KMS-11 (cell line): ENCODE results near the gene SLC26A2.

Experiments
- H2AFZ ChIP-seq: fragments of 200-600 bp; sonication (generic); 2 replicates; pipeline ENCODE4 v1.6.1; 2016; ENCODE audit warnings: antibody characterized with exemption, mixed run types, low read depth
- H3K27ac ChIP-seq: fragments of 200-600 bp; sonication (generic); 2 replicates; pipeline ENCODE4 v1.6.1; 2016; ENCODE audit warnings: mild to moderate bottlenecking, mixed run types
- H3K27me3 ChIP-seq: fragments of 200-600 bp; sonication (generic); 2 replicates; pipeline ENCODE4 v1.6.1; 2017; ENCODE audit warnings: mild to moderate bottlenecking, low read depth, mixed run types, moderate library complexity; ENCODE audit not compliant: insufficient read depth
- H3K36me3 ChIP-seq: fragments of 200-600 bp; sonication (generic); 2 replicates; pipeline ENCODE4 v1.6.1; 2017; ENCODE audit warnings: mild to moderate bottlenecking, mixed run types; ENCODE audit not compliant: insufficient read depth
- H3K4me1 ChIP-seq: fragments of 200-600 bp; sonication (generic); 2 replicates; pipeline ENCODE4 v1.6.1; 2016; ENCODE audit warnings: mild to moderate bottlenecking, low read depth, mixed run types; ENCODE audit not compliant: poor library complexity, severe bottlenecking
- H3K4me2 ChIP-seq: fragments of 200-600 bp; sonication (generic); 2 replicates; pipeline ENCODE4 v1.7.0; 2016; ENCODE audit warnings: mild to moderate bottlenecking, mixed run types
- H3K4me3 ChIP-seq: fragments of 200-600 bp; sonication (generic); IDR thresholded peaks from 2 replicates; pipeline ENCODE4 v1.6.1; 2017; ENCODE audit warnings: low read depth, low read length, mixed read lengths; ENCODE audit not compliant: insufficient read depth
- H3K79me2 ChIP-seq: fragments of 200-600 bp; sonication (generic); 2 replicates; pipeline ENCODE4 v1.6.1; 2016; ENCODE audit warnings: low read depth, mixed run types; ENCODE audit not compliant: insufficient read depth
- H3K9ac ChIP-seq: fragments of 200-600 bp; sonication (generic); 2 replicates; pipeline ENCODE4 v1.6.1; 2016; ENCODE audit warnings: mild to moderate bottlenecking, mixed run types
- H4K20me1 ChIP-seq: fragments of 200-600 bp; sonication (generic); 2 replicates; pipeline ENCODE4 v1.6.1; 2016; ENCODE audit warnings: mild to moderate bottlenecking, mixed run types; ENCODE audit not compliant: insufficient read depth
- TF ChIP-seq, protein P1 (sequence below): fragments of 200-600 bp; sonication (generic); conservative IDR thresholded peaks from 2 replicates; pipeline ENCODE4 v1.6.1; 2017; ENCODE audit warnings: low read depth, mild to moderate bottlenecking, antibody characterized with exemption, low read length, moderate library complexity, mixed read lengths

Gene SLC26A2

DNA sequence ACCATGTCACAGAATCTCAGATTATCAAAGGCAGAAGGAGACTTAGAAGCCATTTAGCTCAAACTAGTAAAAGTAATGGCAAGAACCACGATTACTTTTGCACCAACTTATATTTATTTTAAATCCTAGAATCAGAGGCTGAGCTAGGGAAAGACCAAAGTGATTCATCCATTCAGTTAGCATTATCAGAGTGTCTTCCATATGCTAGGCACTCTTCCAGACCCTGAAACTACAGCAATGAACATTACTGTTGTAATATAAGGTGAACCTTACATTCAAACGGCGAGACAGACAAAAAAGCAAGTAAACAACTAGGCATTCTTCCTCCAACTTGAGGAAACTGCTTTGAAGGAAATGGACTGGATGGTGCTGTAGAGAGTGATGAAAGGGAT, 23.9 kb upstream of the SLC26A2 start:
- no peak overlapping the region for H3K4me2 ChIP-seq
- H3K36me3 ChIP-seq: no peaks in the 10 kb centered on the region
- no peak overlapping the region for H3K4me3 ChIP-seq
- no peaks in the 10 kb centered on the region for H4K20me1 ChIP-seq
- H3K79me2 ChIP-seq: no peaks in the 10 kb centered on the region
- H2AFZ ChIP-seq: no peak overlapping the region
- H3K4me1 ChIP-seq: peaks cover 17% of the 10 kb centered on the region
- H3K27ac ChIP-seq: no peak overlapping the region
- TF ChIP-seq, protein P1, sequence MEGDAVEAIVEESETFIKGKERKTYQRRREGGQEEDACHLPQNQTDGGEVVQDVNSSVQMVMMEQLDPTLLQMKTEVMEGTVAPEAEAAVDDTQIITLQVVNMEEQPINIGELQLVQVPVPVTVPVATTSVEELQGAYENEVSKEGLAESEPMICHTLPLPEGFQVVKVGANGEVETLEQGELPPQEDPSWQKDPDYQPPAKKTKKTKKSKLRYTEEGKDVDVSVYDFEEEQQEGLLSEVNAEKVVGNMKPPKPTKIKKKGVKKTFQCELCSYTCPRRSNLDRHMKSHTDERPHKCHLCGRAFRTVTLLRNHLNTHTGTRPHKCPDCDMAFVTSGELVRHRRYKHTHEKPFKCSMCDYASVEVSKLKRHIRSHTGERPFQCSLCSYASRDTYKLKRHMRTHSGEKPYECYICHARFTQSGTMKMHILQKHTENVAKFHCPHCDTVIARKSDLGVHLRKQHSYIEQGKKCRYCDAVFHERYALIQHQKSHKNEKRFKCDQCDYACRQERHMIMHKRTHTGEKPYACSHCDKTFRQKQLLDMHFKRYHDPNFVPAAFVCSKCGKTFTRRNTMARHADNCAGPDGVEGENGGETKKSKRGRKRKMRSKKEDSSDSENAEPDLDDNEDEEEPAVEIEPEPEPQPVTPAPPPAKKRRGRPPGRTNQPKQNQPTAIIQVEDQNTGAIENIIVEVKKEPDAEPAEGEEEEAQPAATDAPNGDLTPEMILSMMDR: no peak
- no peak overlapping the region for H3K9ac ChIP-seq
- H3K27me3 ChIP-seq: no peaks in the 10 kb centered on the region

DNA sequence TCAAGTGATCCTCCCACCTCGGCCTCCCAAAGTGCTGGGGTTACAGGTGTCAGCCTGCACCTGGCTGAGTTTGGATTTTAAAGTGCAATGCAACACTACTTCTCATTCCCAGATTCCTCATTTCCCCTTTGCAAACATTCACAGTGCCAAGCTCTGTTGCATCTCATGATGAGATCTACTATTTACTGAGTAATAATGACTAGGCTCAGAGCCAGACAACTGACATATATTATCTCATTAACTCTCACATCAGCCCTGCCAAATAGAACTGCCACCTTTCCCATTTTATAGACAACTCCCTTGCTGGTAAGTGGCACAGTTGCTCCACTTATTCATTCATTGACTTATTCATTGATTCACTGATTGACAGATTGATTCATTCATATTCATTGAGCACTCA, 22.9 kb upstream of the SLC26A2 start:
- Histone ChIP-seq H3K9ac (no peak overlapping the region), H3K79me2 (no peaks in the 10 kb centered on the region), H2AFZ (no peak overlapping the region), H3K4me2 (no peak overlapping the region), H3K4me3 (no peak overlapping the region), H3K36me3 (no peaks in the 10 kb centered on the region), H4K20me1 (no peaks in the 10 kb centered on the region), H3K27ac (no peak overlapping the region), H3K27me3 (no peaks in the 10 kb centered on the region), H3K4me1 (peaks cover 17% of the 10 kb centered on the region)
- TF ChIP-seq, protein P1: no peak

DNA sequence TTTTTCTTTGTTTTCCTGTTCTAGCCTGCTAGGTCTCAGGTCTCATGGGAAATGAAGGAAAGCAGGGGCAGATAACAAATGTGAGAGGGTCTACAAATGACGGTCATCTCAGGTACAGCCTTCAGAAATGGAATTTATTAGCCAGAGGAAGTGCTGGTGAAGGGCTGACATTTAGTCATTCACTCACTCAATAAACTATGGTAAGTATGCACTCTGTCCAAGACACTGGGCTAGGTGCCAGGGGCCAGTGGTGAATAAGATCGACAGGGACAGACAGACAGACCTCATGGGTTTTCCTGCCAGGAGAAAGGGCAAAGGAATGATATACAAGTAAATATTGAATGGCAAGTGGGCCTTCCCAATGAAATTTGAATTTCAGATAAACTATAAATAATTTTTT, 22.3 kb upstream of the SLC26A2 start:
- Histone ChIP-seq H3K4me2 (no peak overlapping the region), H3K27ac (no peak overlapping the region), H3K79me2 (no peaks in the 10 kb centered on the region), H2AFZ (no peak overlapping the region), H4K20me1 (no peaks in the 10 kb centered on the region), H3K4me3 (no peak overlapping the region), H3K36me3 (no peaks in the 10 kb centered on the region), H3K9ac (no peak overlapping the region), H3K27me3 (no peaks in the 10 kb centered on the region), H3K4me1 (peaks cover 17% of the 10 kb centered on the region)
- TF ChIP-seq, protein P1: no peak

DNA sequence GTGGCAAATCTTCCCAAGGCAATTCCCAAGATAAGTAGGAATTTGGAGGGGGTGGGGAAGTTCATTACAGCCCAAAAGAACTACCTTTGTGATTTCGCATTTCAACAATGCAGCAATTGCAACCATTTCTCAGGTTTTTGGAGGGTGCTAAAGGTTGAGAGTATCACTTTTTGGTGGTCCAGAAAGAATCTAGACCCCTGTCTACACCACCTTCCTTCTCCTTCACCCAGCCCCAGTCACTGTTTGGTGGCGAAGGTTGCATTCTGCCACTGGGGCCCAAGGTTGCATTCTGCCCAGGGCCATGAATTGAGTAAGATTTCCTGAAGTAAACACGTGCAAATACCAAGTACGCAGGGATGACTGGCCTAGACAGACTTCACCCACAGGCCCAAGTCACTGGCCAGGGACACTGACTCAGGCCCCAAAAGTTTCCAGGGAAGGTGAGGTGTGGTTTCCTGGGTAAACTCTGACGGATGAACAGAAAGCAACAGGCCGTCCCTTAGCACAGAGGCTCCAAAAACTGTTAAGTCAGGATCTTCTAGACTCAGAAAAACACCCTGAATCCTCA, 21.7 kb upstream of the SLC26A2 start:
- TF ChIP-seq, protein P1: no peak
- Histone ChIP-seq H4K20me1 (no peaks in the 10 kb centered on the region), H3K4me2 (no peak overlapping the region; the same call in 1 of the 2 replicates), H3K4me3 (no peak overlapping the region), H3K9ac (no peak overlapping the region), H3K27me3 (no peaks in the 10 kb centered on the region), H3K27ac (no peak overlapping the region), H3K36me3 (no peaks in the 10 kb centered on the region), H3K79me2 (no peaks in the 10 kb centered on the region), H3K4me1 (peaks cover 17% of the 10 kb centered on the region), H2AFZ (no peak overlapping the region)
